NCI-H2107 (cell line): ENCODE measurements around the gene PRPF6.

Experiments
- DNase-seq: peaks from one replicate; lab custom pipeline; 2025; lab: John Stamatoyannopoulos, UW

Gene PRPF6

GRCh38 chr20:63945031-63945658 is 35.8 kb upstream of the PRPF6 start:
- no peak for DNase-seq

- DNase-seq, result no peak
These were observed 34.7 kb upstream of the PRPF6 start for GRCh38 chr20:63945921-63946920.

GRCh38 chr20:63946986-63947637 is 33.8 kb upstream of the PRPF6 start:
- DNase-seq, result no peak

GRCh38 chr20:63947638-63948456 is 33.1 kb upstream of the PRPF6 start:
- no peak for DNase-seq

GRCh38 chr20:63950701-63951397 is 30.1 kb upstream of the PRPF6 start:
- no peak for DNase-seq

- DNase-seq, result no peak
These were observed 29.3 kb upstream of the PRPF6 start for GRCh38 chr20:63951398-63952209.

GRCh38 chr20:63952210-63952535 is 28.8 kb upstream of the PRPF6 start:
- DNase-seq, result no peak

- DNase-seq, result no peak
These were observed 28.2 kb upstream of the PRPF6 start for GRCh38 chr20:63952769-63953168.

- DNase-seq, result no peak
These were observed 27.0 kb upstream of the PRPF6 start for GRCh38 chr20:63953764-63954429.

- DNase-seq, result no peak
These were observed 25.6 kb upstream of the PRPF6 start for GRCh38 chr20:63955281-63955826.

- DNase-seq, result peak; percentile 79
These were observed 24.9 kb upstream of the PRPF6 start, which contains the start of gene UCKL1 for GRCh38 chr20:63955827-63956663. Gene UCKL1, minus strand, starts transcription at chr20:63956416. Its CDS starts 44 bp downstream, at chr20:63956372.

- no peak for DNase-seq
These were observed 24.3 kb upstream of the PRPF6 start for GRCh38 chr20:63956664-63957003.

- no peak for DNase-seq
These were observed 23.8 kb upstream of the PRPF6 start for GRCh38 chr20:63957004-63957689.

- no peak for DNase-seq
These were observed 23.1 kb upstream of the PRPF6 start for GRCh38 chr20:63957690-63958441.

- DNase-seq, result no peak
These were observed 22.5 kb upstream of the PRPF6 start for GRCh38 chr20:63958471-63958870.

GRCh38 chr20:63958964-63959698 is 21.8 kb upstream of the PRPF6 start:
- no peak for DNase-seq

- DNase-seq, result no peak
These were observed 21.2 kb upstream of the PRPF6 start for GRCh38 chr20:63959699-63960075.
